ENCODE measurements around the gene PNPLA1. TPM values are rescaled to one million over a fixed set of nuclear protein-coding genes. Genes with fewer than 3 reads are reported as not detected.

The PNPLA1 gene
- total RNA-seq, 1 donor from 2014 or later: 0.26 TPM

DNA sequence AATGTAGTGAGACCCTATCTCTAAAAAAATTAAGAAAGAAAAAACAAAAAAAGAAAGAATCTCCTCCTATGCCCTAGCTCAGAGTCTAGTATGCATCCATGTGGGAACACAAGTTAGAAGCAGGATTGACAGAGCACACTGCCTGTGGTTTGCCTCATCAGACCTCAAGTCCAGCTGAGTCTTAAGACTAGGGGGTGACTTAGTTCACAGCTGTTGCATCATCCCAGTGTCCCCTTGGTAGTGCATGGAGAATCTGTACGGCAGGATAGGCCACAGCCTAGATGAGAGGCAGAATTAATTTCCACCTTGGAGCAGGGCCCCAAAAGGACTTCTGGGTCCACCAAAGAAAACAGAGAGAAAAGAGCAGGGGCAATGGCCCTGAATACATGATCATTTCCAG is 13.7 kb downstream of the PNPLA1 start:
- H3K4me3 ChIP-seq (ENCODE audit: low read depth, low read length): no peak overlapping the region
- peaks cover 3% of the 10 kb centered on the region for H3K27me3 ChIP-seq (ENCODE audit: control insufficient read depth, insufficient read depth, low read length)
- FAIRE-seq (no peak), DNase-seq (ENCODE audit: low read depth) (no peak)
- H3K36me3 ChIP-seq (ENCODE audit: control insufficient read depth, insufficient read depth, low read length): no peaks in the 10 kb centered on the region
- TF ChIP-seq, protein P1, sequence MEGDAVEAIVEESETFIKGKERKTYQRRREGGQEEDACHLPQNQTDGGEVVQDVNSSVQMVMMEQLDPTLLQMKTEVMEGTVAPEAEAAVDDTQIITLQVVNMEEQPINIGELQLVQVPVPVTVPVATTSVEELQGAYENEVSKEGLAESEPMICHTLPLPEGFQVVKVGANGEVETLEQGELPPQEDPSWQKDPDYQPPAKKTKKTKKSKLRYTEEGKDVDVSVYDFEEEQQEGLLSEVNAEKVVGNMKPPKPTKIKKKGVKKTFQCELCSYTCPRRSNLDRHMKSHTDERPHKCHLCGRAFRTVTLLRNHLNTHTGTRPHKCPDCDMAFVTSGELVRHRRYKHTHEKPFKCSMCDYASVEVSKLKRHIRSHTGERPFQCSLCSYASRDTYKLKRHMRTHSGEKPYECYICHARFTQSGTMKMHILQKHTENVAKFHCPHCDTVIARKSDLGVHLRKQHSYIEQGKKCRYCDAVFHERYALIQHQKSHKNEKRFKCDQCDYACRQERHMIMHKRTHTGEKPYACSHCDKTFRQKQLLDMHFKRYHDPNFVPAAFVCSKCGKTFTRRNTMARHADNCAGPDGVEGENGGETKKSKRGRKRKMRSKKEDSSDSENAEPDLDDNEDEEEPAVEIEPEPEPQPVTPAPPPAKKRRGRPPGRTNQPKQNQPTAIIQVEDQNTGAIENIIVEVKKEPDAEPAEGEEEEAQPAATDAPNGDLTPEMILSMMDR (IDR thresholded peaks at IDR 0.05; ENCODE audit: insufficient read depth, low read length, severe bottlenecking): no peak

DNA sequence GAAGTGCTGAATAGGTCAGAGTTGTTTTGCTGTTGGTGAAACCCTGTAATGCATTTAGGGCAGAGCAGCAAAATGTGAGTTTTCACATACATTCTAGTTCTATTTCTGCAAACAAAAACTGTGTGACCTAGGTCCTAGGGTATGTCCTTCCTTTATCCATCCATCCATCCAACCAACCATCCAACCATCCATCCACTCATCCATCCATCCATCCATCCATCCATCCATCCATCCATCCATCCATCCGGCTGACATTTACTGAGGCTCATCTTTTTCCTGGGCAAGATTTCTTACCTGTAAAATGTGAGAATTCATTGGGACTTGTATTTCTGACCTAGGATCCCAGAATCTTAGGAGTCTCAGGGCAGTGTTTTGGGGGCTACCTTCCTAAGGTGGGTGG is 14.5 kb downstream of the PNPLA1 start:
- FAIRE-seq (no peak), DNase-seq (ENCODE audit: low read depth) (no peak)
- H3K36me3 ChIP-seq (ENCODE audit: control insufficient read depth, insufficient read depth, low read length): no peaks in the 10 kb centered on the region
- TF ChIP-seq, protein P1 (IDR thresholded peaks at IDR 0.05; ENCODE audit: insufficient read depth, low read length, severe bottlenecking): no peak
- H3K4me3 ChIP-seq (ENCODE audit: low read depth, low read length): no peak overlapping the region
- peaks cover 3% of the 10 kb centered on the region for H3K27me3 ChIP-seq (ENCODE audit: control insufficient read depth, insufficient read depth, low read length)

DNA sequence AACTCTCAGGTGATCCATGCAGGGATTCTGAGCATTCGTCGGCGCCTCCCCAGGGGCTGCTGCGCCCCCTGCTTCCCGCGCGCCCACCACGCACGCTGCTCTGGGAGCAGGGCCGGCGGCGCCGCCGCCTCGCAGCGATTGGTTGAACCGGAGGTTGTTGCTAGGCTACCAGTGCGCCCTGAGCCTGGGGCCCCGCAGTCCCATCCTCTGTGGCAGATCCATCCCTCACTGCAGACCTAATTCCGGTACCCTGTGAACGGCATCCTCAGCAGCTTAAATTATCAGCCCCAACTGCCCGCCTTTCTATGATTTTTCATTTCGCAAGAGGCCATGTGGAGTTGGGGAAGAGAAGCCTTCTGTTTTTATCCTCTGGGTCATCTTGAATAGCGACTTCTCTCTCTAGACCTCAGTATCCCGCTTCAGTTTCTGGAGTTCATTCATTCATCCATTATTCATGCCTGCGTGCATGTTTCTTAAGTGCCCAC is 15.4 kb downstream of the PNPLA1 start:
- FAIRE-seq: no peak
- TF ChIP-seq, protein P1 (IDR thresholded peaks at IDR 0.05; ENCODE audit: insufficient read depth, low read length, severe bottlenecking): no peak
- Histone ChIP-seq H3K4me3 (ENCODE audit: low read depth, low read length) (no peak overlapping the region), H3K36me3 (ENCODE audit: control insufficient read depth, insufficient read depth, low read length) (no peaks in the 10 kb centered on the region), H3K27me3 (ENCODE audit: control insufficient read depth, insufficient read depth, low read length) (peaks cover 3% of the 10 kb centered on the region)
- no peak for DNase-seq (ENCODE audit: low read depth)

DNA sequence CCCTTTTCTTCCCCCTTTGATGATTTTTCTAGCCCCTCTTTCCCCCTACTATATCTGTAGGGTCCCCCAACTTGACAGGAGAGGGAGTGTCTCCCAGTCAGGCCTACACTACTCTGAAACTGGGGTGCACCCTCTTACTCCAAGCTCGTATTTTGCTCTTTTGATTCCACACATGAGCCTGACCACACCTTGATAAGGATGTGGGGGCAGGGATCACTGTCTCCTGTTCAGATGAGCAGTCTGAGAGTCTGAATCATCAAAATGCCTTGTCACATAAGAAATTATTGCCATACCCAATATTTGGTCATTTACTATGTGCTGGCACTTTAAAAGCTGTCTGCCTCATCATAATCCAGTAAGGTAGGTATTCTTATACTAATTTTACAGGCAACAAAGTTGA is 15.9 kb downstream of the PNPLA1 start:
- peaks cover 3% of the 10 kb centered on the region for H3K27me3 ChIP-seq (ENCODE audit: control insufficient read depth, insufficient read depth, low read length)
- no peaks in the 10 kb centered on the region for H3K36me3 ChIP-seq (ENCODE audit: control insufficient read depth, insufficient read depth, low read length)
- TF ChIP-seq, protein P1 (IDR thresholded peaks at IDR 0.05; ENCODE audit: insufficient read depth, low read length, severe bottlenecking): no peak
- no peak overlapping the region for H3K4me3 ChIP-seq (ENCODE audit: low read depth, low read length)
- DNase-seq (ENCODE audit: low read depth) (peak; percentile 21), FAIRE-seq (no peak)

DNA sequence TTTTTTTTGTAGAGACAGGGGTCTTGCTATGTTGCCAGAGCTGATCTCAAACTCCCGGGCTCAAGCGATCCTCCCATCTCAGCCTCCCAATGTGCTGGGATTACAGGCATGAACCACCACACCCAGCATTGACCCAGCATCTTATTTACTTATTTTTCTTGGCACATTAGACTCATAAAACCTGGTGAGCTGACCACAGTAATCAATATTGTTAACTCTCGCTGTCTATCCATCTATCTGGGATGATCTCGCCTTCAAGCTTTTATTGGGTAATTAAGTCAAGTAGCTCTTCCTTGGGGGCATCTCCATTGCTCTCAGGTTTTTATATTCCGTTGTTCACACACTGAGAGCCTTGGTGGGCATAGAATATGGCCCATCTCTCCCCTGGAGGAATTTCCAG is 17.0 kb downstream of the PNPLA1 start:
- DNase-seq (ENCODE audit: low read depth): no peak
- Histone ChIP-seq H3K4me3 (ENCODE audit: low read depth, low read length) (no peak overlapping the region), H3K36me3 (ENCODE audit: control insufficient read depth, insufficient read depth, low read length) (no peaks in the 10 kb centered on the region), H3K27me3 (ENCODE audit: control insufficient read depth, insufficient read depth, low read length) (peaks cover 3% of the 10 kb centered on the region)
- no peak for FAIRE-seq
- TF ChIP-seq, protein P1 (IDR thresholded peaks at IDR 0.05; ENCODE audit: insufficient read depth, low read length, severe bottlenecking): no peak

DNA sequence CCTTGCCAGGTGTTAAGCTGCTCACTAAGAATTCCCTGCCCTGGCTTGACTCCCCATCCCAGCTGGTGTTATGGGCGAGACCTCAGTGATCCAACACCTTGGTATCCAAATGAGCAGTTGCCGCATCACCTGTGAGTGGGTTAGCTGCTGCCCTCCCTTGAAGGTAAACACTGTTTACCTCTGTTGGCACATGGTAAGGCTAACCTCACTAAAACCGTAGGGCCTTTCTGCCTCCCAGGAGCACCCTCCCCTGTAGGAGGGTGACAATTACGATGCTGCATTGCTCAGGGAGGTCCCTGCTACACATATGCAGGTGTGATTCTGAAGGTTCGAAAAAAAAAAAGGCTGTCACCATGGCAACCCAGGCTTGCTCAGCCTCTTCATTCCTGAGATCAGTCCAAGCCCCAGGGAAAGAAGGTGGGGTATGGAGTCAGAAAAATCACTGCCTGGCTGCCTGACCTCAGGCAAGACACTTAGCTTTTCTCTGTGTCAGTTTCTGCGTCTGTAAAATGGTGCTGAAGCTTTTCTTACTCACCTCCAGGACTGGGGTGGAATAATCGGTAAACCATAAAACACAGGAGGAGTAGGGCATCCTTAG is 19.5 kb downstream of the PNPLA1 start:
- FAIRE-seq (peak; percentile 83), DNase-seq (ENCODE audit: low read depth) (peak; percentile 88)
- H3K4me3 ChIP-seq (ENCODE audit: low read depth, low read length): no peak overlapping the region
- H3K36me3 ChIP-seq (ENCODE audit: control insufficient read depth, insufficient read depth, low read length): no peaks in the 10 kb centered on the region
- TF ChIP-seq, protein P1 (IDR thresholded peaks at IDR 0.05; ENCODE audit: insufficient read depth, low read length, severe bottlenecking): no peak
- H3K27me3 ChIP-seq (ENCODE audit: control insufficient read depth, insufficient read depth, low read length): peaks cover 3% of the 10 kb centered on the region
